Ishikawa (cell line): ENCODE results near the gene NEURL4.

Source experiments
- CEBPB ChIP-seq: IDR thresholded peaks from 2 replicates; pipeline ENCODE4 v1.6.1; 2012
- CREB1 ChIP-seq: IDR thresholded peaks from 2 replicates; pipeline ENCODE4 v1.6.1; 2012; ENCODE audit warnings: low read depth
- EGR1 ChIP-seq: IDR thresholded peaks from 2 replicates; pipeline ENCODE4 v1.6.1; 2012
- EP300 ChIP-seq: IDR thresholded peaks from 2 replicates; pipeline ENCODE4 v1.6.1; 2012; ENCODE audit warnings: borderline replicate concordance
- FOXM1 ChIP-seq: IDR thresholded peaks from 2 replicates; pipeline ENCODE4 v1.6.1; 2012; ENCODE audit warnings: low read depth, borderline replicate concordance
- MAX ChIP-seq: IDR thresholded peaks from 2 replicates; pipeline ENCODE4 v1.6.1; 2012
- NFIC ChIP-seq: IDR thresholded peaks from 2 replicates; pipeline ENCODE4 v1.6.1; 2012
- RAD21 ChIP-seq: IDR thresholded peaks from 2 replicates; pipeline ENCODE4 v1.6.1; 2012; ENCODE audit warnings: low read depth
- REST ChIP-seq: IDR thresholded peaks from 2 replicates; pipeline ENCODE4 v1.6.1; 2012; ENCODE audit warnings: low read depth, mild to moderate bottlenecking
- TAF1 ChIP-seq: IDR thresholded peaks from 2 replicates; pipeline ENCODE4 v1.6.1; 2012; ENCODE audit warnings: low read depth, mild to moderate bottlenecking
- TEAD4 ChIP-seq: IDR thresholded peaks from 2 replicates; pipeline ENCODE4 v1.6.1; 2012
- USF1 ChIP-seq: IDR thresholded peaks from 2 replicates; pipeline ENCODE4 v1.6.1; 2012
- YY1 ChIP-seq: IDR thresholded peaks from 2 replicates; pipeline ENCODE4 v1.6.1; 2012; ENCODE audit warnings: low read depth
- ZBTB7A ChIP-seq: IDR thresholded peaks from 2 replicates; pipeline ENCODE4 v1.6.1; 2012; ENCODE audit warnings: low read depth

GRCh38 chr17:7304179-7304578 lies 25.0 kb downstream of the NEURL4 start:
- TF ChIP-seq FOXM1 (no peak), CEBPB (no peak), TEAD4 (no peak), YY1 (no peak), CREB1 (no peak), EGR1 (no peak), EP300 (no peak), NFIC (no peak), REST (no peak), MAX (no peak), RAD21 (no peak), USF1 (no peak), ZBTB7A (no peak), TAF1 (no peak)
